ENCODE results near the gene CARNS1. TPM values are rescaled to one million over a fixed set of nuclear protein-coding genes. Genes with fewer than 3 reads are reported as not detected.

The CARNS1 gene
- total RNA-seq, 3 donors from 2014 or later (not counting 1 experiment from before 2014, with no cell fraction given), result 25.0 to 29.0 (median 25.0) TPM

DNA sequence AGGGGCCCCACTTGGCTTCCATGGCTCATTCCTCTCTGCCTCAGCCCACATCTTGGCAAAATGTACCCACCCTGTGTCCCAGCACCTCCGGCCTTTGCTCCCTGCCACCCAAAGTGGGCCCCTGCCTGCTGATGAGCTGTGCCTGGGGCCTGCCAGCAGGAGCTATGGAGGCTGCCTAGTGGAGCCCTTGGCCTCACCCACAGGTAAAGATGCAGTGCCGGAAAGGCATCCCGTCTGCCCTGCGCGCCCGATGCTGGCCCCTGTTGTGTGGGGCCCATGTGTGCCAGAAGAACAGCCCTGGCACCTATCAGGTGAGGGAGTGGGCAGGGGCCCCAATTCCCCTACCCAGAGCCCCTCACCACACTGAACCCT, 10.3 kb upstream of the CARNS1 start:
- Histone ChIP-seq H3K36me3 (ENCODE audit: control insufficient read depth, insufficient read depth, low read length) (peaks cover 33% of the 10 kb centered on the region), H3K4me1 (ENCODE audit: control insufficient read depth, insufficient read depth, low read length) (peaks cover 91% of the 10 kb centered on the region), H3K4me3 (ENCODE audit: low read length) (peak overlapping the region; percentile 94), H3K27ac (ENCODE audit: low read length) (peak overlapping the region; percentile 63), H3K27me3 (ENCODE audit: control insufficient read depth, insufficient read depth, low read length) (no peaks in the 10 kb centered on the region), H3K9me3 (ENCODE audit: control insufficient read depth, insufficient read depth, low read length) (no peaks in the 10 kb centered on the region)
- DNase-seq (peak in 1 of 2 donors; percentile 49), ATAC-seq (no peak)
- H3K9me3 Mint-ChIP-seq, result no peaks in the 10 kb centered on the region
- WGBS (ENCODE audit: insufficient coverage), result 51% methylated on average over 6 of the region's 6 CpGs
- H3K36me3 Mint-ChIP-seq, result no peaks in the 10 kb centered on the region
- intact Hi-C loops (cut with micrococcal nuclease), result no loop called here
- peak overlapping the region; percentile 86 to 96 for H3K27ac Mint-ChIP-seq
- peaks cover 55 to 75% of the 10 kb centered on the region in 2 donors for H3K4me1 Mint-ChIP-seq
- TF ChIP-seq, protein P1, sequence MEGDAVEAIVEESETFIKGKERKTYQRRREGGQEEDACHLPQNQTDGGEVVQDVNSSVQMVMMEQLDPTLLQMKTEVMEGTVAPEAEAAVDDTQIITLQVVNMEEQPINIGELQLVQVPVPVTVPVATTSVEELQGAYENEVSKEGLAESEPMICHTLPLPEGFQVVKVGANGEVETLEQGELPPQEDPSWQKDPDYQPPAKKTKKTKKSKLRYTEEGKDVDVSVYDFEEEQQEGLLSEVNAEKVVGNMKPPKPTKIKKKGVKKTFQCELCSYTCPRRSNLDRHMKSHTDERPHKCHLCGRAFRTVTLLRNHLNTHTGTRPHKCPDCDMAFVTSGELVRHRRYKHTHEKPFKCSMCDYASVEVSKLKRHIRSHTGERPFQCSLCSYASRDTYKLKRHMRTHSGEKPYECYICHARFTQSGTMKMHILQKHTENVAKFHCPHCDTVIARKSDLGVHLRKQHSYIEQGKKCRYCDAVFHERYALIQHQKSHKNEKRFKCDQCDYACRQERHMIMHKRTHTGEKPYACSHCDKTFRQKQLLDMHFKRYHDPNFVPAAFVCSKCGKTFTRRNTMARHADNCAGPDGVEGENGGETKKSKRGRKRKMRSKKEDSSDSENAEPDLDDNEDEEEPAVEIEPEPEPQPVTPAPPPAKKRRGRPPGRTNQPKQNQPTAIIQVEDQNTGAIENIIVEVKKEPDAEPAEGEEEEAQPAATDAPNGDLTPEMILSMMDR (IDR thresholded peaks at IDR 0.05), result no peak
- H3K4me3 Mint-ChIP-seq, result peak overlapping the region; percentile 94
- no peaks in the 10 kb centered on the region for H3K27me3 Mint-ChIP-seq (ENCODE audit: low read depth in 2 of 2)

DNA sequence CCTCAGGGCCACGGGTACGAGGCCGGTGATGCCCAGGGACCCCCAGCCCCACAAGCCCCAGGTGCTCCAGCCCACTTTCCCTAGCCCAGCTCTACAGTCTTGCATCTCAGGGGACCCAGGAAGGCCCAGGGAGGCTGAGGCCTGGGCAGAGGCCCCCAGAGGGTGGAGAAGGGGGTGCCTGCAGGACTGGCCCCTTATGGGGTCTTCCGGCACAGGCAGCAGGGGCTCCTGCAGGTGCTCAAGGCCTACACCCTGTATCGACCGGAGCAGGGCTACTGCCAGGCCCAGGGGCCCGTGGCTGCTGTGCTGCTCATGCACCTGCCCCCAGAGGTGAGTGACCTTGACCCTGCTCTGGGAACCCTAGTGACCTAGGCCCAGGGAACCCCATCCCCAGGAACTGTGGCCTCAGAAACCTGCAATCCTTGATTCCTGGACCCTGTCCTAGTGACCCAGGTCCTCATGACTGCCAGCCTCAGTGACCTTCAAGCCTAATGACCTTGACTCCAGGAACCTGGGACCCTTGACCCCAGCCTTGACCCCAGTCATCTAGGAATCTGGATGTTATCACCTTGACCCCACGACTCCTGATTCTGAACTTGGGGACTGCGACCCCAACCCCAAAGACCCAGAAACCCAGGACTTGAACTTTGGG, 9.7 kb upstream of the CARNS1 start:
- ATAC-seq (no peak), DNase-seq (no peak)
- H3K9me3 Mint-ChIP-seq, result no peaks in the 10 kb centered on the region
- H3K27me3 Mint-ChIP-seq (ENCODE audit: low read depth in 2 of 2), result no peaks in the 10 kb centered on the region
- Histone ChIP-seq H3K4me3 (ENCODE audit: low read length) (peak overlapping the region; percentile 94), H3K4me1 (ENCODE audit: control insufficient read depth, insufficient read depth, low read length) (peaks cover 91% of the 10 kb centered on the region), H3K9me3 (ENCODE audit: control insufficient read depth, insufficient read depth, low read length) (no peaks in the 10 kb centered on the region), H3K36me3 (ENCODE audit: control insufficient read depth, insufficient read depth, low read length) (peaks cover 29% of the 10 kb centered on the region), H3K27me3 (ENCODE audit: control insufficient read depth, insufficient read depth, low read length) (no peaks in the 10 kb centered on the region), H3K27ac (ENCODE audit: low read length) (peak overlapping the region; percentile 63)
- H3K4me3 Mint-ChIP-seq, result peak overlapping the region; percentile 94
- H3K36me3 Mint-ChIP-seq, result no peaks in the 10 kb centered on the region
- H3K27ac Mint-ChIP-seq, result peak overlapping the region; percentile 86 to 96
- intact Hi-C loops (cut with micrococcal nuclease), result no loop called here
- H3K4me1 Mint-ChIP-seq, result peaks cover 55 to 76% of the 10 kb centered on the region in 2 donors
- TF ChIP-seq, protein P1 (IDR thresholded peaks at IDR 0.05), result no peak
- WGBS (ENCODE audit: insufficient coverage), result 74% methylated on average over 9 of the region's 9 CpGs

DNA sequence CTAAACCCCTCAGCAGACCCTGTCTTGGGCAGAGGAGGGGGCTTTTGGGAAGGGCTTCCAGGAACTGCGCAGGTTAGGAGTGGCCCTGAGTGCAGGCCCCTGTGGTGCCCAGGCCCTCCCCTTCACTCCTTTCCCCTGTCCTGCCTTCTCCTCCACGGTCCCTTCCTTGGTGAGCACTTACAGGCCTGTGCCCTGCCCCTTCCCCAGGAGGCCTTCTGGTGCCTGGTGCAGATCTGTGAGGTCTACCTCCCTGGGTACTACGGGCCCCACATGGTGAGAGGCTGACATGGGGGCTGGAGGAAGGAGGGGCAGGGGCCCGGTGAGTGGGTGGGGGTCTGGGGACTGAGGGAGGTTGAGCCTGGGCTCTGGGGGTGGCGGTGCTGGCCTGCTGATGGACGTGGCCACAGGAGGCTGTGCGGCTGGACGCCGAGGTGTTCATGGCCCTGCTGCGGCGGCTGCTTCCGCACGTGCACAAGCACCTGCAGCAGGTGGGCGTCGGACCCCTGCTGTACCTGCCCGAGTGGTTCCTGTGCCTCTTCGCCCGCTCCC, 9.0 kb upstream of the CARNS1 start:
- Mint-ChIP-seq H3K36me3 (no peaks in the 10 kb centered on the region), H3K27me3 (ENCODE audit: low read depth in 2 of 2) (no peaks in the 10 kb centered on the region), H3K4me3 (peak overlapping the region; percentile 94), H3K27ac (peak overlapping the region; percentile 86 to 96), H3K9me3 (no peaks in the 10 kb centered on the region), H3K4me1 (peaks cover 55 to 81% of the 10 kb centered on the region in 2 donors)
- Histone ChIP-seq H3K4me1 (ENCODE audit: control insufficient read depth, insufficient read depth, low read length) (peaks cover 94% of the 10 kb centered on the region), H3K27ac (ENCODE audit: low read length) (peak overlapping the region; percentile 63), H3K36me3 (ENCODE audit: control insufficient read depth, insufficient read depth, low read length) (peaks cover 29% of the 10 kb centered on the region), H3K27me3 (ENCODE audit: control insufficient read depth, insufficient read depth, low read length) (no peaks in the 10 kb centered on the region), H3K9me3 (ENCODE audit: control insufficient read depth, insufficient read depth, low read length) (no peaks in the 10 kb centered on the region), H3K4me3 (ENCODE audit: low read length) (peak overlapping the region; percentile 9)
- 72% methylated on average over 18 of the region's 18 CpGs for WGBS (ENCODE audit: insufficient coverage)
- no peak for DNase-seq
- no peak for ATAC-seq
- intact Hi-C loops (cut with micrococcal nuclease), result no loop called here
- TF ChIP-seq, protein P1 (IDR thresholded peaks at IDR 0.05), result no peak
